GM18861 (cell line): ENCODE measurements around the gene GPRIN1.

Source experiments
- ATAC-seq: cut with Tn5 transposase; IDR thresholded peaks from one replicate; pipeline ENCODE4 v1.9.1; 2021; ENCODE audit not compliant: unreplicated experiment

GPRIN1 gene

DNA sequence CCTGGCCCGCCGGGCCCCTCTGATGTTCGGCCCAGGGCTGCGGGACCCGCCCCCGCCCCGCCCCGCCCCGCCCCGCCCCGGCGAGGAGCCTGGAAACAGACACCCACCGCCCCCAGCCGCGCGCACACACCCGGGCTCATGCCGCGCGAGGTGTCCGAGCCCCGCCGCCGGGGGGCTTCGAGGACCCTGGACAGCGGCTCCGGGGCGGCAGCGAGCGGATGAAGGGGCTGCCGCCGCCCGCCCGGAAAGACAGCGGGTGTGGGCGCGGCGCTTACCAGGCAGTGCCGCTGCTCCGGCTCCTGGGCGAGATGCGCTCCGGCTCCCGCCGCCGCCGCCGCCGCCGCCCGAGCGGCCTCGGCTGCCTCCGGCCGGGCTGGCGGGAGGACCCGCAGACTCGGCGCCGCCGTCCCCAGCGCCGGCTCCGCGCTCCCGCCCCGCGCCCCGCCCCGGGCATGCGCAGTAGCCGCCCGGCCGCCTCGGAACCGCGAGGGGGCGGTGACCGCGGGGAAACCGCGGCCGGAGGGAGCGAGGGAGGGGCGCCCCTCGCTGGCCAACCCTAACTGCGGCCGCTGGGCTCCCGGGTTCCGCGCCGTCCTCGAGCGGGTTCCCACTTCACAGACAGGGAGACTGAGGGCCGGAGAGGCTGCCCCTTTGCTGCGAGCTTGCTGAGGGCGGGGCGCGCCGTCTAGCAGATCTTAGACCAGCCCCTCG, at the start of gene GPRIN1:
GPRIN1 (minus strand) TSS at position 433 of the 711 bp plus-strand sequence. CDS start 10,322 bp downstream, outside the sequence.
- peak; percentile 49 for ATAC-seq

DNA sequence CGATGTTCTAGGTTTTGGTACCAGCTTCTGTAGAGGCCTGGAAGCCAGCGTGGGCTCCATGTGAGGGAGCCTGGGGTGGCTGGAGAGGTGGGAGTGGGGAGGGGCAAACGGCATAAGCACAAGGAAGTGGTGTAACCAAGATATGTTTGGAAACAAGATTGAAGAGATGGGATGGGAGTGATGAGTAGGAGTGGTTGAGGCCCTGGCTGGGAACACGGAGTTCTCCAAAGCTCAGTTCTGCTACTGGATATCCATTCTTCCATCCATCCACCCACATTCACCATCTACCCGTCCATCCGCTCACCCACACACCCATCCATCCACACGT, 49.5 kb upstream of the GPRIN1 start:
- ATAC-seq, result no peak

DNA sequence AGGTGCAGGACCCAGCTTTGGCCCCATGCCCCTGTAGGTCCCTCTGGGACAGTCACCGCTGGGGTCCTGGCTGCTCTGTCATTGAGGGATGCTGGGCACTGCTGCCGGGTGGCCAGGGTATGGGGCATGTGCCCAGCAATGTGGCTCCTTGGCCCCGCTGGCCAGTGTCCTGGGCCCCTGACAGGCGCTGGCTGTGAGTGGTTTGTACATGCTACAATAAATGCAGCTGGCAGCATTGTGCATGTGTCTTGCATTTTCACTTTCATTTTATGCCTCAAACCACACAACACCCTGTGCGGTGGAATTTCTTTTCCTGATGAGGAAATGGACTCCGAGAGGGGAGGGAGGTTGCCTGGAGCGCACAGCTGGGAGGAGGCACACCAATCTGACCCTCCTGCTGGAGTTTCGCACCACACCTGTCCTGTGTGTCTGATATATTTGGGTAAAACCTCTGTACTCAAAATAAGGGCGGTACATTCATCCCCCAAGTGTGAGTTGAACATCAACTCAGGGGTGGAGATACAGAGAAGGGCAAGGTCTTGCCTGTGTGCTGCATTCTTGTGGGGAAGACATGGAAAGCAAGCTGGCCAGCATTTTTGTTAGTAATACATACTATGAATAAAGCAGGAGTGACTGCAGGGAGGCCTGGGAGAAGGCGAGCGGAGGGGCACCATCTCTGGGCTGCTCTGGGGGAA, 49.0 kb upstream of the GPRIN1 start:
- no peak for ATAC-seq

DNA sequence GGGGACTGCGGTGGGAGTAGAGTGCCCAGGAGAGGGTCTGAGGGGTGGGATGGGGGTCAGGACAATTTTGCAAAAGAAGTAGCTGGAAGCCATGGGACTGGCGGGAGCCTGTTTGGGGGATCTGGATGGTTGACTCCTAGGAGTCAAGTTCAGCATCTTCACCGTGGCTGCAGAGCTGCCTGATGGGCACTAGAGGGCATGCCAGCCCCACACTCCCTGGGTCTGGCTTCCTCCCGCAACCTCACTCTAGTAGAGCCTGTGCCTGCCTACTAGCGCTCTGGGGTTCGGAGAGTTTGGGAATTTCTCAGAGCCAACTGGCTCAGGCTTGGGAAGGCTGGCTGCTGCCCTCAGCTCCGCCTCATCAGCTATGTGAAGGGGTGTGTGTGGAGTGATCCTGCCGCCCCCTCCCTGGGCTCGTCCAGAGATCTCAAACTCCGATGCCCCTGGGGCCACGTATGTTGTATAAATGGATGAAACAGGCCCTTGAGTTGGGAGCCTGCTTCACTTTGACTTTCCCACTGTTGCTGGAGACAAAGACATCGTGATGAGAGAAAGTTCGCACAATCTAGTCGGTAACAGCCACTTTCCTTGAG, 48.1 kb upstream of the GPRIN1 start:
- peak; percentile 42 for ATAC-seq

DNA sequence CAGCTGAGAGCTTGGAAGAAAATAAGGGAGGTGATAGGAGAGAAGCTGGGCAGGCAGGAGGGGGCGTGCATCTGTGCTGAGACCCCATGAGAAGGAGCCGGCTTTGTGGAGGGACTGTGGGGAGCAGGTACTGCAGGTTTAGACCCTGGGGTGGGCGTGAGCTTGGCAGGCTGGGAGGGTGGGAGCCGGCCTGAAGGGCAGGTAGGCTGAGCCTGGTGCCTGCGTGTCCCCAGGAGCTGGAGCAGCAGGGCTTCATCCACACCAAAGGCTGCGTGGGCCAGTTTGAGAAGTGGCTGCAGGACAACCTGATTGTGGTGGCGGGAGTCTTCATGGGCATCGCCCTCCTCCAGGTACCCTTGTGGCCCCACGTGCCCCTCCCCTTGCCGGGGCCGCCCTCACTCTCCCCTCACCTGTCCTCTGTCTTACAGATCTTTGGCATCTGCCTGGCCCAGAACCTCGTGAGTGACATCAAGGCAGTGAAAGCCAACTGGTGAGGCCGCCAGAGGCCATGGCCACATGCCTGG, 46.6 kb upstream of the GPRIN1 start:
- ATAC-seq, result no peak

DNA sequence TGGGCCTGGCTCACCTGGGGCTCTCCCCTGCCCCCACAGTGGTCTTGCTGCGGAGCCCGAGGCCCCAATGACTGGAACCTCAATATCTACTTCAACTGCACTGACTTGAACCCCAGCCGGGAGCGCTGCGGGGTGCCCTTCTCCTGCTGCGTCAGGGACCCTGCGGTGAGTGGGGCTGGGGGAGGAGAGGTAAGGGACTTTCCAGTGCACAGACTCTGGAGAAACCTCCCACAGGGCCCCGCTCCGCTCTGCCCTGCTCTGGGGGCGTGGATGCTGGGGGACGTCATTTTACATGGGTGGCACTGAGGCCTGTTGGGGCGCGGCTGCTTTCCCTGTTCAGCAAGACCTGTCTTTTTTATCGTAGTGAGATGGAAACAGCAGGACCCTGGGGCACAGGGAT, 44.9 kb upstream of the GPRIN1 start:
- ATAC-seq, result no peak

DNA sequence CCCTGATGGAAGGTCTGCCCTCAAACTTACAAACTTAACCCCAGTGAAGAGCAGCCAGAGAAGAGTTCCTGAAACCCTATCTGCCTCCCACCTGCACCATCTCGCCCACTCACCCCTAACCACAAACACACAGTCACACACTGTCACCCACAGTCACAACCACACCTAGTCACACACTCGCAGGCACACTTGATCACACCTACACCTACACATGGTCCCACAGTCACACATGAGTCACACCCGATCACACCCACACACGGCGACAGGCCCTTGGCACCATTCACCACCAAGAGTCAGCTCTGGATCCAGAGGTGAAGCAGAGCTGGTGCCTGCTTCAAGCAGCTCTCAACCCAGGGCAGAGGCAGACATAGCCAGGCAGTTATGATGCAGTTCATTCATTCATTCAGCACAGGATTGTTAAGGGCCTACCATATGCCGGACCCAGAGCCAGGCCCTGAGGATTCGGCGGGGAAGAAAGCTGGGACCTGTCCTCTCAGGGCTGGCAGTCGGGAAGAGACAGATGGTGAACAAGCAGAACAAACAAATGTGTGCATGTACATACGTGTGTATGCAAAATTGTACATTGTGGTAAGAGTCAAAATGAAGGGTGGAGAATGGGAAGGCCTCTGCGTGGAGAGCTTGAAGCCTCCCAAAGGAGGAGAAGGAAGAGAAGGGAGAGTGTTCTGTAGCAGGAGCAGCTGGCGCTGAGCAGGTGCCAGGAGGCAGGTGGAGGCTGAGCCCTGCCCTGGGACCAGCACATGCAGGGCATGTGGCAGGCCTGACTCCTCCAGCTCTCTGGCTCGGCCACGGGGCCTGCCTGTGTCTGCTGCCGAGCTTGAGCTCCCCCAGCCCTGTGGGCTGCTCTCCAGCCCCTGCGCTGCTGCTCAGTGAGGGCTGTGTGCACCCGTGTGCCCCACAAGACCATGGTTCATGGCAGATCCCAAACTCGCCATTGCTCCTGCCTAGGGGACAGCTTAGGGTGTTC, 43.7 kb upstream of the GPRIN1 start:
- no peak for ATAC-seq

DNA sequence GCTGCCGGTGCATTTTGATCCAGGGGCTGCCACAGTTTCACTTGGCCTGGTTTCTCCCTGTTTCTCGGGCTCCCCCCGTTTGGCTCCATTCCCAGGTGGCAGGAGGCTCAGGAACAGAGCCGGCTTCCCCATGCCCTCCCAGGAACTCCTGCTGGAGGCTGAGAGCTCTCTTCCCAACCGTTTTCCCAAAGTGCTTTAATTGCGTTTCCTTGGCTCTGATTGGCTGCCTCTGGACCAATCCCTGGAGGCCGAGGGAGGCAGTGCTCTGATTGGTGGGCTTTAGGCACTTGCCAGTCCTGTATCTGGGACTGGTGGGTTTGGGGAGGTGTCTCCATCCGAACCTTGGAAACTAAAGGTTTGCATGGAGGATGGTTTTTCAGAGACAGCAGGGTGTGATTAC, 42.2 kb upstream of the GPRIN1 start:
- no peak for ATAC-seq

DNA sequence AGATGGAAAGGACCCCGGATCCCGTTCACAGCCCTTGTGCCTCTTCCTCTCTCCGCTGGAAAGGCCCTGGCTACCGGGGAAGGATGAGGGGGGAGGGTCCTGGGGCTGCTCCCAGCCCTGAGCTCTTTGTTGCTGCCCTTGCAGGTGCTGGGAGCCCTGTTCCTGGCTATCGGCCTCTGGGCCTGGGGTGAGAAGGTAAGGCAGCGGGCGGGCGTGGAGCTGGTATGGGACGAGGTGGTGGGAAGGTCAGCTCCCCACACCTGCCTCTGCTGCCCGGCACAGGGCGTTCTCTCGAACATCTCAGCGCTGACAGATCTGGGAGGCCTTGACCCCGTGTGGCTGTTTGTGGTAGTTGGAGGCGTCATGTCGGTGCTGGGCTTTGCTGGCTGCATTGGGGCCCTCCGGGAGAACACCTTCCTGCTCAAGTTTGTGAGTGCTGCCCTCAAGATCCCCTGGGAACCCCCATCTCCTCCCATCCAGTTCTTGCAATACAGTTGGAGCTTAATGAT, 41.6 kb upstream of the GPRIN1 start:
- ATAC-seq, result no peak

DNA sequence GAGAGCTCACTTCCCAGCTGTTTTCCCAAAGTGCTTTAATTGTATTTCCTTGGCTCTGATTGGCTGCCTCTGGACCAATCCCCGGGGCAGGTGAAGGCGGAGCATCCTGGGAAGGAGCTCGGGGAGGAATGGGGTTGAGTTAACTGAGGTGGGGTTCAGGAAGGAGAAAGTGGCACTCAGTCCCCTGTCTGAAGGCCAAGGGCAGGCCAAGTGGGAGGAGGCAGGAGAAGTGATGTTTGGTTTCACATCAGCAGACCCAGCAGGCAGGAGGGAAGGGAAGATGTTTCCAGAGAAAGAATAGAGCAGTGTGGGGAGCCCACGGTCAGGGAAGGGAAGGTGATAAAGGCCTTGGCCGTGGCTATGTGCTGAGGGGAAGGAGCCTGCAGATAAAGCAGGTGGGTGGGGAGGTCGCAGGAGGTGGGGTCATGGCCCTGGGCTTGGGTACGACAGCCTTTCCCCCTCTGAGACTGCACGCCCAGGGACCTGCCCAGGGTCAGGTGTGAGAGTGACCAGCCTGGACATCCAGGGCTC, 40.5 kb upstream of the GPRIN1 start:
- no peak for ATAC-seq

DNA sequence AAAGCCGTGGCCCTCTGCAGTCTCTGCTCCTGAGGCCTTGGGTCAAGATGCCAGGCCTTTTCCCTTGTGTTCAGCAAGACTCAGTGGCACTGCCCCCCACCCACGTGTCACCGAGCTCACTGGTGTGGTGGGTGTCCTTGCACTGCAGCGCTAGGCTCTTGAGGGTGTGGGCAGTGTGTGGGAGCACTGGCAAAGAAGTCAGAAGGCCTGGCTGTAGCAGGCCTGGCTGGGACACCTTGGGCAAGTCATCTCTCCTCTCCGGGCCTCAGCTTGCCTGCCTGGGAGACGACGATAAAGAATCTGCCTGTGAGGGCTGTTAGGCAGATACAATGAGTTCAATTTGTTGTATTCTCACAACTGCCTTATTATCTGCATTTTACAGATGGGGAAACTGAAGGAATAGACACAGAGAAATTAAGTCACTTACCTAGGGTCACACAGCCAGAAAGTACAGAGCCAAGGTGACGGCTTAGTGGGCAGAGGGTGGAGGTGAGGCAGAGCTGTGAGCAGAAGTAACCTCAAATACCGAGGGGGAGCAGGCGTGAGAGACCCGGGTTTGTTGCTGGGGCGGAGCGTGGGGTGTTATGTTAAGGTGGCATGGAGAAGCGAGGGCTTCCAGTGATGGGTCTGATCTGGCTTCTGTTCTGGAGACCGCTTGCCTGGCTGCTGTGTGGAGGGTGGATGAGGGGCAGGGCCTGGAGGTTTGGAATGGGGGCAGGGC, 38.7 kb upstream of the GPRIN1 start:
- no peak for ATAC-seq

DNA sequence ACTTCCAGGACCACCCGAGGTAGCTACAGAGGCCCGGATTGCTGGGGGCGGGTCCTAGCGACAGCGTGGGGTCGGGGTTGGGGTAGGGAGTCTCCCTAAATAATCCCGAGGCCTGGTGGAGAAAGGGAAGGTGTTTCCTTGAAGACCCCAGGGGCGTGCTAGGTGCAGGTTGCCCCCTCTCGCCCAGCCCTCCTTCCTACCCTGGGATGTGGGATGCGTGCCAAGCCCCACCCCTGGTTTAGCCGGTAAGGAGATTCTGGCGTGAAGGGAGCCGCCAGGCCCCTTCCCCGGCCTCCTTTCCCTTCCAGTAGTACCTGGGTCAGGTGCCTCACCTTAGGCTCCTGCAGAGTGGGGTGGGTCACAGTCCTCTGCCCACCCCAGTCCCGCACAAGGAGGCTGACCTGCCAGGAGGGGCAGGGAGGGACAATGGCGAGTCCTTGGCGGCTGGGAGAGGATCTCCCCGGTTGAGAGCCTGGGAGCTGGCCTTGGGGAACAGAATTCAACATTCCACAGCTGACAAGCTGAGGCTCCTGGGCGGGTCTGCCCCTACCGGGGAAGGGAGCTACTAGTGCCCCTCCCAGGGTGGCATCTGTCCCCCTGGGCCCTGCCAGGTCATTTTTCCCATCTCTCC, 38.0 kb upstream of the GPRIN1 start:
- no peak for ATAC-seq

DNA sequence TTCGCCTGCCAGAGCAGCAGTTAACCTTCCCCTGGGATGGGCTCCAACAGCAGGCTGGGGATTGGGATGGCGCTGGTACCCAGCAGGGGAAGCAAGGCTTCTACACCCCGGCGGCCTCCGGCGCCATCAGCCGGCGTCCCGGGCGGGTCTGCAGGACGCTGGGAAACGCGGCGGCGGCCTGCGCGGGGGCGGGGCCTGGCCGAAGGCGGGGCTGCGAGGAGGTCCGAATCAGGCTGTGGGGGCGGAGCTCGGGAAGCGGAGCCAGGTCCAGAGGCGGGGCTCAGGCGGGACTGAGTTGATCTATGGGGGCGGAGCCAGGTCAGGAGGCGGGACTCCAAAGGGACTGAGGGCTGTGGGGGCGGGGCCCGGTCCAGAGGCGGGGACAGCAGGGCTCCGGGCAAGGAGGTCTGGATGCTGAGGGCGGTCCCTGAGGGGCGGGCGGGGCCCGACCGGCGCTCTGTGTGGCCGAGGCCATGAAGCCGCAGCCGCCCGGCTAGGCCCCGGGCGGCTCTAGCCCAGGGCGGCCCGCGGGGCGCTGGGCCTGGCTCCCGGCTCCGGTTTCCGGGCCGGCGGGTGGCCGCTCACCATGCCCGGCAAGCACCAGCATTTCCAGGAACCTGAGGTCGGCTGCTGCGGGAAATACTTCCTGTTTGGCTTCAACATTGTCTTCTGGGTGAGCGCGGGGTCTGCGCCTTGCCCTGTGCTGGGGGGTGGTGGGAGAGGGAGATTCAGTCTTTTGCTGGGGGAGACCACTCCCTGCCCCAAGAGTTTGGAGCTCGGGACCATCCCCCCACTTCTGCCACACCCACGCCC, 37.3 kb upstream of the GPRIN1 start, which contains the start of gene TSPAN17:
TSPAN17 (plus strand) TSS at position 455 of the 813 bp plus-strand sequence; CDS start at position 587, 132 bp downstream.
- peak; percentile 82 for ATAC-seq

DNA sequence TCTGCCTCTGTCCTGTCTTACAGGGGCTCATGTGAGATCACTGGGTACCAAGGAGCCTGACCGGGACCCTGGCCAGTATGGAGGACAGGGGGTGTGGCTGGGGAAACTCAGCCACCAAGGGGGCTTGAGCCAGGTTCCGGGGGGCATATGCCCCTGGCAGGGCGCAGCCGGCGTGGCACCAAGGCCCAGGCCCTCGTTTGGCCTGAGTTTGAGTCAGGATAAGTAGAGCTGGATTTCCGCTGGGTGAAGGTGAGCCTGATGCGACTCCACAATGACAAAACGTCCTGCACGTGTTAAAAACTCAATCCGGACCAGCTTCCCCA, 36.7 kb upstream of the GPRIN1 start:
- no peak for ATAC-seq

DNA sequence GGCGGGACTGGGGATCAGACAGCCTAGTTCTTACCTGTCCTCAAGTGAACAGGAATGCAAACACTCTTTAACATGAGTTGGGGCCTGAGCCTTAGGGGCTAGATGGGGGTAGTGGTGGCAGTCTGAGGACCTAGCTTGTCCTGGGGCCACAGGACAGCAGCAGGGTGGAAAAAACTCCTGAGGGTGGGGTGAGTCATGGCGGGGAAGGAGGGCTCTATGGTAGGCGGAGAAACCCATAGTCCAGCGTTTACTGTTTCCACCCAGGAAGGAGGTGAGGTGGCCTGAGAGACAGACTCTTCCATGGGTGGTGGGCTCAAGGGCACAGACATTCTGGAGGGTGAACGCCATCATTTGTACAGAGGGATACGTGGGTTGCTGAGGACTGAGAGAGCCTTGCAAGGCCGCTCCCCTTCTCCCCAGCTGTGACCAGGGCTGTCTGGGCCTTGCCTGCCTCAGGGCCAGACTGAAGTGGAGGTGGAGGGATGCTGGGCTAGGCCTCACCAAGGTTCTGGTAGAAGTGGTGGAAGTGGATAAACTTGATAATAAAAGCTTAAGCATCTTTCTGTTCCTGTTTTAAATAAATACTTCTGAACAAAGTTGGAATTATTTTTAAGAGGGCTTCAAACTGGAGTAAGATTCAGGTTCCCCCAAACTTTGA, 36.2 kb upstream of the GPRIN1 start:
- no peak for ATAC-seq

DNA sequence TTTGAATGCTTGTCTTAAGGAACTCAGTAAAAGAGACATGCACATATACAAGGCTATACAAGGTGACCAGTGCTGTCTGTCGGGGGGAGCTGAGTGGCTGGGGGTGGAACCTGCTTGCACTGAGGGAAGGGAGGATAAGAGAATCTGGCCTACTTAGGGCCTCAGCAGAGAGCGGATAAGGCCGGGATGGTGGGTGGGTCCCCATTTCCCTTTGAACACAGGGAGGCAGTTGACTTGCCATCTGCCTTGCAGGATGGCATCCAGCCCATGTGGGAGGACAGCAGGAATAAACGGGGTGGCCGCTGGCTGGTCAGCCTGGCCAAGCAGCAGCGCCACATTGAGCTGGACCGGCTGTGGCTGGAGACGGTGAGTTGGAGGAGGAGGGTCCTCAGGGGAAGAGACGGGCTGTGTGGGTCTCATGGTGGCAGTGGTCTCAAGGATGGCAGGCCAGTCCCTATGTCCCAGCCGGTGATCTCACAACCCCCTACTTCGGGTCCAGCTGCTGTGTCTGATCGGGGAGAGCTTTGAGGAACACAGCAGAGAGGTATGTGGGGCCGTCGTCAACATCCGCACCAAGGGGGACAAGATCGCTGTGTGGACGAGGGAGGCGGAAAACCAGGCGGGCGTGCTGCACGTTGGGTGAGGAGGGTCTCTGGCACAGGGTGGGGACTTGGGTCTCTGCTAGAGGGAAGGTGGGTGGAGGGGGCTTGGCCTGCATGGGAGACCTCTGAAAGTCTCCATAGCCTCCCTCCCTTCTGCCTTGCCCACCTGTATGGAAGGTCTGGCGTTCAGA, 35.1 kb upstream of the GPRIN1 start:
- no peak for ATAC-seq

DNA sequence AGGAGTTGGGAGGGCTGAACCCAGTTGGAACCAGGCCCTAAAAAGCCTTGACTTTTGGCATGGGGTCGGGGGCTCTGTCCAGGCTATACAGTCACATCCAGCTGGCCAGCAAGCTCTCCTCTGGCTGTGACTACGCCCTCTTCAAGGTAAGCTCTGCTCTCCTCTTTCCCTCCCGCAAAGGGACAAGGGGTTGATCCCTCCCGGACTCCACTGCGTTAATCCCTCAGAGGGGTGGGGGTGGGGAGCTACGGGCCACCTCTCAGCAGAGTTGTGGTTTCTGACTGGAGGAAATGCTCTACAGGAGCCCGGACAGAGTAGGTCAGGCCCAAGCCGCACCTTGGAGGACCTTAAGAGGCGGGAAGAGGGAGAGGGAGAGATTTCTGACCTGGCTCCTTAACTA, 34.3 kb upstream of the GPRIN1 start:
- ATAC-seq, result no peak
